Neutrophil (primary cell): ENCODE measurements around the gene OBI1.
"Not testable (repeated sequence)": the region's sequence is repeated elsewhere in the genome, so short reads cannot be mapped to it uniquely, and the experiment has no call there.

Experiments used
- H3K27ac ChIP-seq: fragments of 200-600 bp; sonication (generic); 2 replicates; pipeline ENCODE4 v1.5.1; 2016; ENCODE audit warnings: mild to moderate bottlenecking, moderate library complexity
- H3K27me3 ChIP-seq: fragments of 200-600 bp; sonication (generic); 2 replicates; pipeline ENCODE4 v1.6.0; 2016; ENCODE audit warnings: mild to moderate bottlenecking
- H3K36me3 ChIP-seq: fragments of 200-600 bp; sonication (generic); 2 replicates; pipeline ENCODE4 v1.5.1; 2017
- H3K4me1 ChIP-seq, 2 experiments: fragments of 200-600 bp in 1 of 2; sonication (generic) in 1 of 2; 1 replicate in 1 of 2; 2 replicates in 1 of 2; pipeline versions ENCODE4 v1.5.1 to v1.6.1; 2013 to 2016; ENCODE audit warnings: low read depth in 1 of 2, low read length in 1 of 2, mild to moderate bottlenecking in 1 of 2, moderate library complexity in 1 of 2; ENCODE audit not compliant: control insufficient read depth in 1 of 2, insufficient read depth in 1 of 2
- H3K4me3 ChIP-seq, 2 experiments: fragments of 200-600 bp in 1 of 2; sonication (generic) in 1 of 2; 1 replicate in 1 of 2; 2 replicates in 1 of 2; pipeline ENCODE4 v1.5.1; 2013 to 2016; ENCODE audit warnings: low read depth in 1 of 2, low read length in 1 of 2, mild to moderate bottlenecking in 1 of 2, moderate library complexity in 1 of 2
- H3K9me3 ChIP-seq: fragments of 200-600 bp; sonication (generic); 2 replicates; pipeline ENCODE4 v1.5.1; 2016
- TF ChIP-seq, protein P1 (sequence below): fragments of 200-600 bp; sonication (generic); IDR thresholded peaks from 2 replicates; pipeline ENCODE4 v1.5.1; 2016; ENCODE audit warnings: antibody characterized with exemption

OBI1 gene

DNA sequence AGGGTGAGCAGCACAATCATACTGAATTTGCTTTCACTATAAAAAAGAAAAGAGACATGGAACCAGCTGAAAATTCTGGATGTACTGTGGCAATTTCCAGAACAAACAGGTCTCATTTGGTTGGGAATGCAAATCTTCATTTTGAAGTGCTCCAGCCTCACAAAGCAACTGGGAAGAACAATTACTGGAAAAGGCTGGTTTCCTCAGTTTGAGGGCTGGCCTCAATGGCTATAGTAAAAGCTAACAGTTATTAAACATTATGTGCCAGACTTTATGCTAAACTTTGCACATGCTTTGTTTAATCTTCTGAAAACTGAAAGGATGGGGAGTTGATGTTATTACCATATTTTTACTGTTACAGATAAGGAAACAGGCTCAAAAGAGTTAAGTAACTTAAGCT, 3.0 kb downstream of the OBI1 start:
- Histone ChIP-seq H3K9me3 (no peaks in the 10 kb centered on the region), H3K27me3 (peaks cover 9% of the 10 kb centered on the region), H3K36me3 (peaks cover 3% of the 10 kb centered on the region), H3K4me3 (no peak overlapping the region), H3K27ac (no peak overlapping the region), H3K4me1 (peaks cover 20 to 23% of the 10 kb centered on the region in 2 experiments)
- TF ChIP-seq, protein P1, sequence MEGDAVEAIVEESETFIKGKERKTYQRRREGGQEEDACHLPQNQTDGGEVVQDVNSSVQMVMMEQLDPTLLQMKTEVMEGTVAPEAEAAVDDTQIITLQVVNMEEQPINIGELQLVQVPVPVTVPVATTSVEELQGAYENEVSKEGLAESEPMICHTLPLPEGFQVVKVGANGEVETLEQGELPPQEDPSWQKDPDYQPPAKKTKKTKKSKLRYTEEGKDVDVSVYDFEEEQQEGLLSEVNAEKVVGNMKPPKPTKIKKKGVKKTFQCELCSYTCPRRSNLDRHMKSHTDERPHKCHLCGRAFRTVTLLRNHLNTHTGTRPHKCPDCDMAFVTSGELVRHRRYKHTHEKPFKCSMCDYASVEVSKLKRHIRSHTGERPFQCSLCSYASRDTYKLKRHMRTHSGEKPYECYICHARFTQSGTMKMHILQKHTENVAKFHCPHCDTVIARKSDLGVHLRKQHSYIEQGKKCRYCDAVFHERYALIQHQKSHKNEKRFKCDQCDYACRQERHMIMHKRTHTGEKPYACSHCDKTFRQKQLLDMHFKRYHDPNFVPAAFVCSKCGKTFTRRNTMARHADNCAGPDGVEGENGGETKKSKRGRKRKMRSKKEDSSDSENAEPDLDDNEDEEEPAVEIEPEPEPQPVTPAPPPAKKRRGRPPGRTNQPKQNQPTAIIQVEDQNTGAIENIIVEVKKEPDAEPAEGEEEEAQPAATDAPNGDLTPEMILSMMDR: no peak

- TF ChIP-seq, protein P1: no peak
- Histone ChIP-seq H3K27ac (no peak overlapping the region), H3K4me1 (peaks cover 21 to 27% of the 10 kb centered on the region in 2 experiments), H3K4me3 (no peak overlapping the region), H3K27me3 (peaks cover 4% of the 10 kb centered on the region), H3K9me3 (no peaks in the 10 kb centered on the region), H3K36me3 (peaks cover 3% of the 10 kb centered on the region)
These were observed 3.9 kb downstream of the OBI1 start for GRCh38 chr13:78655007-78655406.

GRCh38 chr13:78652651-78653050, 6.3 kb downstream of the OBI1 start:
- Histone ChIP-seq H3K27ac (no peak overlapping the region), H3K4me3 (no peak overlapping the region), H3K4me1 (peaks cover 2 to 15% of the 10 kb centered on the region in 2 experiments), H3K27me3 (no peaks in the 10 kb centered on the region), H3K36me3 (peaks cover 3% of the 10 kb centered on the region), H3K9me3 (no peaks in the 10 kb centered on the region)
- TF ChIP-seq, protein P1: no peak

- Histone ChIP-seq H3K27me3 (no peaks in the 10 kb centered on the region), H3K36me3 (no peaks in the 10 kb centered on the region), H3K27ac (no peak overlapping the region), H3K9me3 (no peaks in the 10 kb centered on the region), H3K4me3 (no peak overlapping the region), H3K4me1 (peaks cover 2 to 10% of the 10 kb centered on the region in 2 experiments)
- TF ChIP-seq, protein P1: no peak
These were observed 8.3 kb downstream of the OBI1 start for GRCh38 chr13:78650717-78651083.

GRCh38 chr13:78649997-78650716, 8.8 kb downstream of the OBI1 start:
- peak overlapping the region; percentile 39 for H3K27ac ChIP-seq
- H3K9me3 ChIP-seq: no peaks in the 10 kb centered on the region
- no peak overlapping the region for H3K4me3 ChIP-seq
- H3K4me1 ChIP-seq: peaks cover 2 to 10% of the 10 kb centered on the region in 2 experiments
- H3K27me3 ChIP-seq: no peaks in the 10 kb centered on the region
- TF ChIP-seq, protein P1: no peak
- no peaks in the 10 kb centered on the region for H3K36me3 ChIP-seq

DNA sequence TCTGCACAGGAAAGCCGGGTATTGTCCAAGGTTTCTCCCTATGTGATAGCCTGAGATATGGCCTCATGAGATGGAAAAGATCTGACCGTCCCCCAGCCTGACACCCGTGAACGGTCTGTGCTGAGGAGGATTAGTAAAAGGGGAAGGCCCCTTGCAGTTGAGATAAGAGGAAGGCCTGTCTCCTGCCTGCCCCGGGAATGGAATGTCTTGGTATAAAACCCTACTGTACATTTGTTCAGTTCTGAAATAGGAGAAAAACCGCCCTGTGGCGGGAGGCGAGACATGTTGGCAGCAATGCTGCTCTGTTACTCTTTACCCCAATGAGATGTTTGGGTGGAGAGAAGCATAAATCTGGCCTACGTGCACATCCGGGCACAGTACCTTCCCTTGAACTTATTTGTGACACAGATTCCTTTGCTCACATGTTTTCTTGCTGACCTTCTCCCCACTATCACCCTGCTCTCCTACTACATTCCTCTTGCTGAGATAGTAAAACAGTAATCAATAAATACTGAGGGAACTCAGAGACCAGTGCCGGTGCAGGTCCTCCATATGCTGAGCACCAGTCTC, 11.8 kb downstream of the OBI1 start:
- H3K4me3 ChIP-seq, H3K27ac ChIP-seq, H3K9me3 ChIP-seq, H3K4me1 ChIP-seq, H3K27me3 ChIP-seq: not testable (repeated sequence)
- H3K36me3 ChIP-seq: peaks cover 10% of the 10 kb centered on the region
